Stimulated activated CD8-positive, alpha-beta memory T cell treated with anti-CD3 and anti-CD28 coated beads, Interleukin-4, amount 100 ng/mL, for 4 hours (primary cell): ENCODE data around the gene C1QC.

Experiments
- DNase-seq, 2 donors: peaks; one replicate each; pipeline ENCODE4 v3.0.0-alpha.2; 2020; ENCODE audit warnings: low read depth in 2 of 2, low spot score in 1 of 2

The C1QC gene

DNA sequence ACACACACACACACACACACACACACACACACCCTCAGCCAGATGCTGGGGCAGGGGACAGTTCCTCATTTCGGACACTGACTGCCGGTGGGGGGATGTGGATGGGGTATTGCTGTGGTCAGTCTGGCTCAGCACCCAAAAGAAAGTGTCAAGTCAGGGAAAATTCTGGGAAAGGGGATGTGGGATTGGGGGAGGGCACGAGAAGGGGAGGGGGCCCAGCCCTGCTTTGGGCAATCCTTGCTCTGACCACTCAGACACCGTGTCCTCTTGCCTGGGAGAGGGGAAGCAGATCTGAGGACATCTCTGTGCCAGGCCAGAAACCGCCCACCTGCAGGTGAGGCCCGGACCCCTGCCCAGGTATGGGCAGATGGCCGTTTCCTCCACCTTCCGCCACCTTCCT is at the start of gene C1QC:
TSS of gene C1QC (plus strand) at position 253 of the 400 bp plus-strand sequence. CDS start 391 bp downstream, outside the sequence.
- DNase-seq: no peak

GRCh38 chr1:22594396-22594795 is 49.0 kb upstream of the C1QC start:
- DNase-seq: no peak

DNA sequence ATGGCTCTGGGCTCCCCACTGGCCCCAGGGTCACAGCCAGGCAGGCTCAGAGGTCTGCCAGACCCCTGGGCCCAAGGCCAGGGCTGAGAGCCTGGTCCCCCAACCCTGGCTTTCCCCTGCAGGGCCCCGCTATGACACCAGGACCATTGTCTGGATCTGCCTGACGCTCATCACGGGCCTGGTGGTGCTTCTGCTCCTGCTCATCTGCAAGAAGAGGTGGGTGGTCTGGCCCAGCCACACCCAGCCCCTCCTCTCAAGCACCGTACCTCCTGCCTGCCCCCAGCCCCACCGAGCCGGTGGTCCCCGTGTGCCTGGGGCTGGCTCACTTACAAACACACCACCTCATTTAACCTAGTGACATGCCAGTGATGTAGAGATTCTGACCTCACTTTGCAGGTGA is 48.3 kb upstream of the C1QC start:
- no peak for DNase-seq

DNA sequence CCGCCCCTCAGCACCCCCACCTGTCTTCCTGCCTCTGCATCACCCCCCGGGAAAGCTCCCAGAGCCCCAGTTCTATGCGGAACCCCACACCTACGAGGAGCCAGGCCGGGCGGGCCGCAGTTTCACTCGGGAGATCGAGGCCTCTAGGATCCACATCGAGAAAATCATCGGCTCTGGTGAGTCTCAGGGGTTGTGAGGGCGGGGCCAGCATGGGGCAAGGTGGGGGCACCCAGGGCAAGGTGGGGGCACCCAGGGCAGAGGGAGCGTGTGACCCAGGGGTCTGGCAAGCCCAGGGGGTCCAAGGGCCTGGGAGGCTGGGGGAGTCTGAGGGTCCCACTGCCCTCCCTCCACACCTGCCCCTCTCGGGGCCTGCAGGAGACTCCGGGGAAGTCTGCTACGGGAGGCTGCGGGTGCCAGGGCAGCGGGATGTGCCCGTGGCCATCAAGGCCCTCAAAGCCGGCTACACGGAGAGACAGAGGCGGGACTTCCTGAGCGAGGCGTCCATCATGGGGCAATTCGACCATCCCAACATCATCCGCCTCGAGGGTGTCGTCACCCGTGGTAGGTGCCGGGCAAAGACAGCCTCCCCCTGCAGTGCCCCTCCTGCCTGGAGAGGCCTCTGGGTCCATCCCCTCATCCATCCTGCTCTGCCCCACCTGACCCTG is 46.0 kb upstream of the C1QC start:
- DNase-seq: no peak

DNA sequence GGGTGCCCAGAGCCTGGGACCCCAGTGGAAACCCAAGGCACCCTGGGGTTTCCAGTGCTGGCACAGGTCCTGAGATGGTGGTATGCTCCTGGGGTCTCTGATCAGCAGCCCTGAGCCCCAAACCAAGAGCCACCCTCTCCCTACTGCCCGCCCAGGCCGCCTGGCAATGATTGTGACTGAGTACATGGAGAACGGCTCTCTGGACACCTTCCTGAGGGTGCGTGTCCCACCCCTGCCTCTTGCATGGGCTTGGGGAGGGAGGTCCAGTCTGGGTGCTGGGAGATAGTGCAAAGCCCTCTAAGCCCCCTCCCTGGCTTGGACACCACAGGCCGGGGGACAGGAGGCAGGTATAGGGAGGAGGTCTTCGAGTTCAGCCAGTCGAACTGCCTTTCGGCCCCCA is 45.4 kb upstream of the C1QC start:
- DNase-seq: no peak

DNA sequence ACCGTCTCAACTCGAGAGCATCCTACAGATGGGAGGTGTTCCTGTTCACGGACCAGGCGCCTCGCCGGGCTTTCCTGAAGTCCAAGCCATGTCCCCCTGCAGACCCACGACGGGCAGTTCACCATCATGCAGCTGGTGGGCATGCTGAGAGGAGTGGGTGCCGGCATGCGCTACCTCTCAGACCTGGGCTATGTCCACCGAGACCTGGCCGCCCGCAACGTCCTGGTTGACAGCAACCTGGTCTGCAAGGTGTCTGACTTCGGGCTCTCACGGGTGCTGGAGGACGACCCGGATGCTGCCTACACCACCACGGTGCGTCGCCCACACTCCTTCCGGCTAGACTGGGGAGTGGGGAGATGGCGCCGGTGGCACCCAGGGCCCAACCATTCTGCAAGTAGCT is 44.7 kb upstream of the C1QC start:
- DNase-seq: no peak

- DNase-seq: no peak
Observed at GRCh38 chr1:22600071-22600816, 43.2 kb upstream of the C1QC start.

DNA sequence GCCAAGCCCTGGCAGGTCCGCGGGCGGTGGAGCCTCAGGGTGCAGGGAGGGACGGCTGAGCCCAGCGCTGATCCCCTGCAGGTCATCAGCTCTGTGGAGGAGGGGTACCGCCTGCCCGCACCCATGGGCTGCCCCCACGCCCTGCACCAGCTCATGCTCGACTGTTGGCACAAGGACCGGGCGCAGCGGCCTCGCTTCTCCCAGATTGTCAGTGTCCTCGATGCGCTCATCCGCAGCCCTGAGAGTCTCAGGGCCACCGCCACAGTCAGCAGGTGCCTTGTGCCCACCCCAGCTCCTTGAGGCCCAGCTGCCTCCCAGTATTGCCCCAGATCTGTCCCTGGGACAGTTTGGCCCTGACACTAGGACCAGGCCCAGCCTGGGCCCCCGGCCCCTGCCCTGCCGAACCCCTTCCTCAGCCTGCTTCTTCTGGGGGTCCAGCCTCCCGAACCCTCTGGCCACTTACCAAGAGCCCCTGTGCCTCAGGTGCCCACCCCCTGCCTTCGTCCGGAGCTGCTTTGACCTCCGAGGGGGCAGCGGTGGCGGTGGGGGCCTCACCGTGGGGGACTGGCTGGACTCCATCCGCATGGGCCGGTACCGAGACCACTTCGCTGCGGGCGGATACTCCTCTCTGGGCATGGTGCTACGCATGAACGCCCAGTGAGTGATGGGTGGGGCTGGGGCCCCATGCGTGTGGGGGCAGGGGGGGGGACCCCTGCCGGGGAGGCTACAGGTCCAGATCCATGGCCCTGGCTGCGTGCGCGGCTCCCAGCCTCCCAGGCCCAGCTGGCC is 42.4 kb upstream of the C1QC start:
- DNase-seq: no peak

- DNase-seq: no peak
Observed at GRCh38 chr1:22601610-22602009, 41.8 kb upstream of the C1QC start.

GRCh38 chr1:22602060-22602740 is 41.2 kb upstream of the C1QC start:
- no peak for DNase-seq

GRCh38 chr1:22606161-22606560 is 37.3 kb upstream of the C1QC start:
- no peak for DNase-seq

GRCh38 chr1:22607154-22607553 is 36.3 kb upstream of the C1QC start:
- no peak for DNase-seq

- DNase-seq: no peak
Observed at GRCh38 chr1:22608361-22608760, 35.1 kb upstream of the C1QC start.

GRCh38 chr1:22609291-22609690 is 34.1 kb upstream of the C1QC start:
- no peak for DNase-seq

DNA sequence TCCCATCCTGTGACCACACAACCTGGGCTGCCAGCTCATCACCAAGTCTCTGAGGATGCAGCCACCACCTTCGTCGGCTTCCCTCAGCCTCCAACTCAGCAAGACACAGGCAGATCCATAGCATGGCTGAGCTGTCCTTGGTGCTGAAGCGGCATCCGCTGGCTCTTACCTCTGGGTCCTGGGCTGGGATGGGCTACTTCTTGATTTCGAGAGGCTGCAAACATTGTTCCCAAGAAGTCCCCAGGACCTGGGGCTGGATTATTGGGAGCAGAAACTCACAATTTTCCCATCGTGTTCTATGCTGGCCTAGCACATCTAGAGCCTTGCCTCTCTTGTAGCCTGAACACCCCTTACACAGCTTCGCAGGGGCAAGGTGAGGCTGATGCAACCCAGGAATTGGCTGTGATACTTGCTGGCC is 31.9 kb upstream of the C1QC start:
- DNase-seq: no peak

DNA sequence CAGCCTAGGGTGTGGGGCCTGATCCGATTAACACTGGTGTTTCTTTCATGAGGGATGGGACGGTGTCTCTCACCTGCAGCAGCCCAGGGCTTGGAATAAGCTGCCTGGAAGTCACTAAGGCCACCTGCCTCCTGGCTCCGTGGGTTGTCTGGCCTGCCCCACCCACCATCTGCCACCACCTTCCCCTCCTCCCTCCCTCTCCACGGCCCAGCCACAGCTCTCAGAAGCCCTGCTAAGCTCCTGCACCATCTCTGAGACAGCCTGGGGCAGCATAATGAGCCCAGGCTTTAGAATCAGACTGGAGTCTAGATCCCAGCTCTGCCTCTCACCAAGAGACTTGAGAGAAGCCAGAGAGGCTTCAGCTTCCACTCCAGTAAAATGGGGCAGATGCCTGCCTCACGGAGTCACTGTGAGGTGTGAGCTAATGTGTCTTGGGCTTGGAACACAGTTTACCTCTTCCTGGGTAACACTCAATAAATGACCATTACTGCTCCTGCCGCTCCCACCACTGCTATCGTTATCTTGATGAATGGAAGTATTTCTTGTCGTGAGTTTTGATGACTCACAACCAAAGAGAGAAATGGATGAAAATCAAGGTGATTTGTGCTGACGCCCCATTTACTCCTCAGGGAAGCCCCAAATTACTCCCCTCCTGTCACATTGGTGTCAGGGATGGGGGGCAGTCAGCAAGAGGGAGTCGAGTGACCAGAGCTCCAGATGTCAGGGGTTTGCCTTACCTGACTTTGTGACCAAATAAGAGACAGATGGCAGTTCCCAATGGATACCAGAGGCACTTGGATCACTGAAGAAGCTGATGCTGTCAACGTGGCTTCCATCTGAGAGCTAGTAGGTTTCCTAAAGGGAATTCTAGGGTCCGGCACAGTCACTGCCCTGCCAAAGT is 30.5 kb upstream of the C1QC start:
- no peak for DNase-seq

DNA sequence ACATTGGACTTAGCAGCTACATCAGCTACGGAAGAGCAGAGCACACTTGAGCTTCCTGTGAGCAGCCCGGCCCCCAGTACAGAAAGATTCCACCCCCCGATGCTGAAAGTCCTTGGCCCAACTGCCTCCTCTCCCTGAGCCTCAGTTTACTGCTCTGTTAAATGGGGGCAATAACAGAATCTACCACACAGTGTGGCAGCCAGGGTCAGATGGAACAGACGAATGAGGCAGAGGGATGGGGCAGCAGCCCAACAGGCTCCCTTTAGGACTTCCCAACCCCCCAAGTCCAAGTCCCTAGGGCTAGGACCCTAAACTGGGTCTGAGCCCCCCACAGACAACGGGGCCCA is 29.9 kb upstream of the C1QC start:
- DNase-seq: no peak

- DNase-seq: no peak
Observed at GRCh38 chr1:22613951-22614350, 29.5 kb upstream of the C1QC start.

GRCh38 chr1:22615886-22616285 is 27.5 kb upstream of the C1QC start:
- DNase-seq: no peak

DNA sequence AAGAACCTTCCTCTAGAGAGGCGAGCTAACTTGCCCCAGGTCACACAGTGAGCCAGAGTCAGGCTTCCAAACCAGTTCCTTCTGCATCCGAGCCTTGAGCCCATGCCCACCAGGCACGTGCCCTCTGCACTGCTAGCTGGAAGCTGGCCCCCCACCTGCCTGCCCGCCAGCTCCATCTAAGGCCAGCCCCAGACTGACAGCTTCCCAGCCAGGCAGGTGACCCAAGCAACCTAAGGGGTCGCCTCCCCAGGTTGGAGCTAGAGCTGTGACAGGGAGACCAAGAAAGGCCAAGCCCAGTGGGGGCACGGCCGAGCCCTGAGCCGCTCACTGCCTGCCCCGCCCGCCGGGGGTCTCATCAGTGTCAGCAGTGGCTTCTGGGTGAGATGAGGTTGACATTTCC is 26.9 kb upstream of the C1QC start:
- no peak for DNase-seq

- DNase-seq: no peak
Observed at GRCh38 chr1:22618056-22618455, 25.4 kb upstream of the C1QC start.
